Duodenal mucosa (tissue), 2 donors: ENCODE results near the gene CIITA.
"Not testable (repeated sequence)": the region's sequence is repeated elsewhere in the genome, so short reads cannot be mapped to it uniquely, and the experiment has no call there.

ENCODE experiments used
- H3K27ac ChIP-seq: one replicate; pipeline ENCODE4 v1.7.0; 2013; ENCODE audit warnings: low read depth, low read length
- H3K27me3 ChIP-seq, 2 donors: one replicate each; pipeline ENCODE4 v1.7.0; 2013; ENCODE audit warnings: low read length in 2 of 2, control low read depth in 1 of 2; ENCODE audit not compliant: insufficient read depth in 2 of 2, control insufficient read depth in 1 of 2
- H3K36me3 ChIP-seq, 2 donors: one replicate each; pipeline ENCODE4 v1.7.0; 2013; ENCODE audit warnings: low read length in 2 of 2, control low read depth in 1 of 2; ENCODE audit not compliant: insufficient read depth in 2 of 2, control insufficient read depth in 1 of 2
- H3K4me1 ChIP-seq, 2 donors: one replicate each; pipeline ENCODE4 v1.7.0; 2013; ENCODE audit warnings: low read length in 2 of 2, control low read depth in 1 of 2; ENCODE audit not compliant: insufficient read depth in 2 of 2, control insufficient read depth in 1 of 2
- H3K4me3 ChIP-seq, 2 donors: one replicate each; pipeline ENCODE4 v1.7.0; 2013; ENCODE audit warnings: low read length in 2 of 2, low read depth in 1 of 2
- H3K9ac ChIP-seq, 2 donors: one replicate each; pipeline ENCODE4 v1.7.0; 2013; ENCODE audit warnings: low read length in 2 of 2, low read depth in 1 of 2
- H3K9me3 ChIP-seq, 2 donors: one replicate each; pipeline ENCODE4 v1.7.0; 2013; ENCODE audit warnings: low read length in 2 of 2, control low read depth in 1 of 2; ENCODE audit not compliant: control insufficient read depth in 1 of 2

Gene CIITA

GRCh38 chr16:10966559-10966958 is 89.6 kb downstream of the CIITA start:
- H3K9ac ChIP-seq, H3K27me3 ChIP-seq, H3K4me3 ChIP-seq, H3K4me1 ChIP-seq, H3K27ac ChIP-seq, H3K9me3 ChIP-seq: not testable (repeated sequence)
- peaks cover 12 to 47% of the 10 kb centered on the region in 2 donors for H3K36me3 ChIP-seq

- no peak overlapping the region for H3K9ac ChIP-seq
- no peaks in the 10 kb centered on the region for H3K27me3 ChIP-seq
- H3K4me3 ChIP-seq = no peak overlapping the region
- H3K36me3 ChIP-seq = peaks cover 10 to 43% of the 10 kb centered on the region in 2 donors
- H3K9me3 ChIP-seq = no peaks in the 10 kb centered on the region
- H3K27ac ChIP-seq = no peak overlapping the region
- H3K4me1 ChIP-seq = peaks cover 7 to 8% of the 10 kb centered on the region in 2 donors
Observed at GRCh38 chr16:10967986-10968385, 91.0 kb downstream of the CIITA start.

GRCh38 chr16:10968498-10968897 is 91.5 kb downstream of the CIITA start:
- H3K27ac ChIP-seq = no peak overlapping the region
- no peak overlapping the region for H3K4me3 ChIP-seq
- no peak overlapping the region for H3K9ac ChIP-seq
- H3K36me3 ChIP-seq = peaks cover 5 to 43% of the 10 kb centered on the region in 2 donors
- peaks cover 7 to 8% of the 10 kb centered on the region in 2 donors for H3K4me1 ChIP-seq
- H3K9me3 ChIP-seq = no peaks in the 10 kb centered on the region
- no peaks in the 10 kb centered on the region for H3K27me3 ChIP-seq

- H3K27me3 ChIP-seq = no peaks in the 10 kb centered on the region
- H3K36me3 ChIP-seq = peaks cover 7 to 47% of the 10 kb centered on the region in 2 donors
- no peak overlapping the region for H3K9ac ChIP-seq
- H3K27ac ChIP-seq = no peak overlapping the region
- no peaks in the 10 kb centered on the region for H3K9me3 ChIP-seq
- H3K4me3 ChIP-seq = no peak overlapping the region
- H3K4me1 ChIP-seq = peaks cover 2 to 4% of the 10 kb centered on the region in 2 donors
Observed at GRCh38 chr16:10969615-10970014, 92.6 kb downstream of the CIITA start.

GRCh38 chr16:10970065-10970464 is 93.1 kb downstream of the CIITA start:
- Histone ChIP-seq H3K4me1 (peaks cover 0 to 4% of the 10 kb centered on the region in 2 donors), H3K9me3 (no peaks in the 10 kb centered on the region), H3K4me3 (no peak overlapping the region), H3K9ac (no peak overlapping the region), H3K36me3 (peaks cover 7 to 47% of the 10 kb centered on the region in 2 donors), H3K27me3 (no peaks in the 10 kb centered on the region), H3K27ac (no peak overlapping the region)

GRCh38 chr16:10971560-10971961 is 94.6 kb downstream of the CIITA start:
- no peak overlapping the region for H3K27ac ChIP-seq
- peaks cover 7 to 43% of the 10 kb centered on the region in 2 donors for H3K36me3 ChIP-seq
- H3K9ac ChIP-seq = no peak overlapping the region
- H3K9me3 ChIP-seq = no peaks in the 10 kb centered on the region
- H3K4me3 ChIP-seq = no peak overlapping the region
- H3K4me1 ChIP-seq = no peaks in the 10 kb centered on the region
- H3K27me3 ChIP-seq = no peaks in the 10 kb centered on the region

GRCh38 chr16:10972108-10972818 is 95.3 kb downstream of the CIITA start:
- H3K4me1 ChIP-seq = no peaks in the 10 kb centered on the region
- no peaks in the 10 kb centered on the region for H3K27me3 ChIP-seq
- H3K36me3 ChIP-seq = peaks cover 7 to 42% of the 10 kb centered on the region in 2 donors
- H3K9me3 ChIP-seq = no peaks in the 10 kb centered on the region
- no peak overlapping the region for H3K9ac ChIP-seq
- H3K4me3 ChIP-seq = no peak overlapping the region
- H3K27ac ChIP-seq = no peak overlapping the region

GRCh38 chr16:10972819-10973464 is 95.9 kb downstream of the CIITA start:
- no peak overlapping the region for H3K27ac ChIP-seq
- H3K36me3 ChIP-seq = peaks cover 9 to 44% of the 10 kb centered on the region in 2 donors
- no peaks in the 10 kb centered on the region for H3K9me3 ChIP-seq
- no peaks in the 10 kb centered on the region for H3K27me3 ChIP-seq
- H3K4me3 ChIP-seq = no peak overlapping the region
- H3K4me1 ChIP-seq = no peaks in the 10 kb centered on the region
- H3K9ac ChIP-seq = no peak overlapping the region

- no peaks in the 10 kb centered on the region for H3K4me1 ChIP-seq
- no peak overlapping the region for H3K27ac ChIP-seq
- no peak overlapping the region for H3K4me3 ChIP-seq
- no peaks in the 10 kb centered on the region for H3K27me3 ChIP-seq
- H3K36me3 ChIP-seq = peaks cover 12 to 49% of the 10 kb centered on the region in 2 donors
- H3K9ac ChIP-seq = no peak overlapping the region
- H3K9me3 ChIP-seq = no peaks in the 10 kb centered on the region
Observed at GRCh38 chr16:10976634-10977033, 99.6 kb downstream of the CIITA start.

GRCh38 chr16:10978124-10978523 is 101.1 kb downstream of the CIITA start:
- no peaks in the 10 kb centered on the region for H3K9me3 ChIP-seq
- no peak overlapping the region for H3K27ac ChIP-seq
- H3K4me3 ChIP-seq = no peak overlapping the region
- no peak overlapping the region for H3K9ac ChIP-seq
- H3K27me3 ChIP-seq = no peaks in the 10 kb centered on the region
- peaks cover 20 to 57% of the 10 kb centered on the region in 2 donors for H3K36me3 ChIP-seq
- H3K4me1 ChIP-seq = peaks cover 0 to 7% of the 10 kb centered on the region in 2 donors
